ENCODE measurements around the gene USP26.

- no peak for TF ChIP-seq GATA2 (IDR thresholded peaks at IDR 0.05; ENCODE audit: low read depth, low read length)
- no peak for TF ChIP-seq GATA3 (IDR thresholded peaks at IDR 0.05; ENCODE audit: low read depth, low read length)
Measured at GRCh38 chrX:132986556-132986955, 110.4 kb downstream of the USP26 start.

Measured in SH-SY5Y (cell line).